ENCODE data around the gene DMBT1.

DNA sequence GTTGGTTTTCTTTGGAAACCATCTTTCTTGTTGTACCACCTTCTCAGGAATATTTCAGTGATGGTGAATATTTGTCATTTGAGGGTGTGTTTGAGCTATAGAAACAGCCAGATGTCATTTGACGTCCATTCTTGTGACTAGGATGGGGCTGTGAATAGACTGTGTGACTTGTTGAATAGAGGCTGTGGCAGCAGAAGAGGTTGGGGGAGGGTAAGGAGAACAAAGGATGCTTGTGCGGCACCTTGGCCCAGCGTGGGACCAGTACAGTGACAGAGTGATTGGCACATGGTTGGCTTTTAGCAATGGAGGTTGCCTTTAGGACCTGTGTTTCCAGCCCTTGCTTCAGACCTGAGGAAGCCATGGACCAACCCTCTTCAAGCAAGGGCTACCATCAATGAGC lies 11.3 kb downstream of the DMBT1 start:
- TF ChIP-seq CTCF (conservative IDR thresholded peaks at IDR 0.05; ENCODE audit: low read length): no peak
- no peak for TF ChIP-seq EZH2phosphoT487 (IDR thresholded peaks at IDR 0.05; ENCODE audit: borderline replicate concordance, low read depth, low read length)

Measured in OCI-LY7 (cell line).